GM23338 (cell line): ENCODE data around the gene URI1.

ENCODE experiments used
- CREB1 ChIP-seq: fragments of 250-450 bp; sonication (Bioruptor Pico); IDR thresholded peaks from 2 replicates; pipeline ENCODE4 v1.5.0; 2020; ENCODE audit warnings: low read depth, mild to moderate bottlenecking, moderate library complexity
- CTCF ChIP-seq, 2 experiments: fragments of 200-600 bp in 1 of 2; sonication (generic) in 1 of 2; conservative IDR thresholded peaks; 2 replicates each; pipeline versions ENCODE4 v1.5.1 to v1.6.1; 2016 to 2017; ENCODE audit warnings: antibody characterized with exemption in 2 of 2, low read depth in 2 of 2, mild to moderate bottlenecking in 2 of 2, moderate library complexity in 1 of 2
- ETS1 ChIP-seq: IDR thresholded peaks from 2 replicates; pipeline ENCODE4 v1.6.1; 2016; ENCODE audit warnings: antibody characterized with exemption
- EZH2 ChIP-seq: fragments of 200-600 bp; sonication (generic); IDR thresholded peaks from one replicate; pipeline ENCODE4 v1.8.0; 2017; ENCODE audit warnings: antibody characterized with exemption, mild to moderate bottlenecking, low read depth; ENCODE audit not compliant: unreplicated experiment
- EZH2phosphoT487 ChIP-seq: fragments of 200-600 bp; sonication (generic); IDR thresholded peaks from one replicate; pipeline ENCODE4 v1.8.1; 2018; ENCODE audit warnings: antibody characterized with exemption; ENCODE audit not compliant: unreplicated experiment
- JUNB ChIP-seq: IDR thresholded peaks from one replicate; pipeline ENCODE4 v1.6.1; 2016; ENCODE audit warnings: antibody characterized with exemption; ENCODE audit not compliant: unreplicated experiment
- POLR2AphosphoS5 ChIP-seq: IDR thresholded peaks from 2 replicates; pipeline ENCODE4 v1.6.1; 2016; ENCODE audit warnings: antibody characterized with exemption, low read depth
- REST ChIP-seq: IDR thresholded peaks from one replicate; pipeline ENCODE4 v1.6.1; 2018; ENCODE audit warnings: antibody characterized with exemption; ENCODE audit not compliant: unreplicated experiment
- STAT1 ChIP-seq: IDR thresholded peaks from one replicate; pipeline ENCODE4 v1.6.1; 2016; ENCODE audit warnings: antibody characterized with exemption; ENCODE audit not compliant: unreplicated experiment

GRCh38 chr19:29928831-29929230 lies 13.2 kb upstream of the URI1 start:
- TF ChIP-seq CTCF (conservative IDR thresholded peaks at IDR 0.05; ENCODE audit: low read depth in 2 of 2) (no peak), POLR2AphosphoS5 (no peak), REST (no peak), EZH2 (no peak), JUNB (no peak), EZH2phosphoT487 (no peak), CREB1 (no peak), STAT1 (no peak), ETS1 (no peak)
